SK-N-SH (cell line): Measurements from ENCODE around the gene ARID2. TPM values are rescaled to one million over a fixed set of nuclear protein-coding genes. Genes with fewer than 3 reads are reported as not detected.

ENCODE experiments used
- CTCF ChIA-PET: fragments of 300-600, 350-600 bp; formaldehyde crosslinking; extraction: SDS; loops from one replicate; lab custom pipeline; 2021; lab: Yijun Ruan, JAX
- POLR2A ChIA-PET: fragments of 350-600 bp; sonication (Branson Sonifier 250); formaldehyde crosslinking; extraction: SDS; loops from one replicate; lab custom pipeline; 2020; ENCODE audit warnings: antibody characterized with exemption, inconsistent platforms; lab: Yijun Ruan, JAX
- DNase-seq: peaks from one replicate; pipeline ENCODE4 v3.0.0; 2012
- H2AFZ ChIP-seq: fragments of 200-600 bp; sonication (generic); 2 replicates; pipeline ENCODE4 v1.8.1; 2016; ENCODE audit warnings: antibody characterized with exemption, mild to moderate bottlenecking, low read depth
- H3F3A ChIP-seq: fragments of 200-600 bp; sonication (generic); replicated peaks from 2 replicates; pipeline ENCODE3; 2016; ENCODE audit warnings: antibody characterized with exemption, mild to moderate bottlenecking; ENCODE audit not compliant: insufficient read depth
- H3K27ac ChIP-seq, 2 experiments: fragments of 200-500 bp in 1 of 2; fragments of 200-600 bp in 1 of 2; sonication (Bioruptor generic) in 1 of 2; sonication (generic), shearing (Covaris generic) in 1 of 2; 2 replicates each; pipeline versions ENCODE4 v1.5.1 to v1.6.1; 2014 to 2016; ENCODE audit warnings: low read depth in 2 of 2, inconsistent platforms in 1 of 2, low read length in 1 of 2, mild to moderate bottlenecking in 1 of 2, mixed read lengths in 1 of 2
- H3K27me3 ChIP-seq: fragments of 200-600 bp; sonication (generic), shearing (Covaris generic); 2 replicates; pipeline ENCODE4 v1.6.1; 2016; ENCODE audit warnings: mixed run types; ENCODE audit not compliant: insufficient read depth
- H3K36me3 ChIP-seq, 2 experiments: fragments of 200-500 bp in 1 of 2; fragments of 200-600 bp in 1 of 2; sonication (Bioruptor generic) in 1 of 2; sonication (generic) in 1 of 2; replicated peaks in 1 of 2; 2 replicates each; pipeline versions ENCODE3 to v1.5.1; 2014 to 2016; ENCODE audit warnings: low read length in 1 of 2, mild to moderate bottlenecking in 1 of 2; ENCODE audit not compliant: insufficient read depth in 2 of 2, control insufficient read depth in 1 of 2
- H3K4me1 ChIP-seq, 2 experiments: fragments of 200-500 bp in 1 of 2; fragments of 200-600 bp in 1 of 2; sonication (Bioruptor generic) in 1 of 2; sonication (generic), shearing (Covaris generic) in 1 of 2; 2 replicates each; pipeline versions ENCODE4 v1.5.1 to v1.6.1; 2014 to 2016; ENCODE audit warnings: low read depth in 1 of 2, low read length in 1 of 2, mixed run types in 1 of 2; ENCODE audit not compliant: insufficient read depth in 2 of 2, control insufficient read depth in 1 of 2
- H3K4me2 ChIP-seq: fragments of 200-600 bp; sonication (generic), shearing (Covaris generic); 2 replicates; pipeline ENCODE4 v1.6.1; 2017; ENCODE audit warnings: mixed run types
- H3K4me3 ChIP-seq, 2 experiments: fragments of 200-500 bp in 1 of 2; fragments of 200-600 bp in 1 of 2; sonication (Bioruptor generic) in 1 of 2; sonication (generic), shearing (Covaris generic) in 1 of 2; 2 replicates each; pipeline versions ENCODE4 v1.5.1 to v1.8.1; 2014 to 2016; ENCODE audit warnings: low read depth in 2 of 2, inconsistent platforms in 1 of 2, low read length in 1 of 2, mild to moderate bottlenecking in 1 of 2, mixed read lengths in 1 of 2, moderate library complexity in 1 of 2
- H3K79me2 ChIP-seq: fragments of 200-600 bp; sonication (generic); 2 replicates; pipeline ENCODE4 v1.8.1; 2017; ENCODE audit warnings: mild to moderate bottlenecking; ENCODE audit not compliant: insufficient read depth
- H3K9ac ChIP-seq: fragments of 200-600 bp; sonication (generic); 2 replicates; pipeline ENCODE4 v1.6.1; 2017; ENCODE audit warnings: mixed run types
- H3K9me2 ChIP-seq: fragments of 200-600 bp; sonication (generic); 2 replicates; pipeline ENCODE4 v1.6.1; 2017; ENCODE audit warnings: mixed run types
- H3K9me3 ChIP-seq: fragments of 200-600 bp; sonication (generic); 2 replicates; pipeline ENCODE4 v1.6.1; 2017; ENCODE audit warnings: mixed run types, mild to moderate bottlenecking, moderate library complexity
- H4K20me1 ChIP-seq: fragments of 200-600 bp; sonication (generic); 2 replicates; pipeline ENCODE4 v1.6.1; 2017; ENCODE audit warnings: mild to moderate bottlenecking, mixed run types; ENCODE audit not compliant: insufficient read depth
- CHD2 ChIP-seq: fragments of 150-350 bp; IDR thresholded peaks from 2 replicates; pipeline ENCODE4 v1.6.1; 2018; ENCODE audit warnings: low read length; ENCODE audit not compliant: partially characterized antibody
- CTCF ChIP-seq: fragments of 200-600 bp; sonication (generic); IDR thresholded peaks from 2 replicates; pipeline ENCODE4 v1.6.1; 2017; ENCODE audit warnings: antibody characterized with exemption, mild to moderate bottlenecking, moderate library complexity
- ELF1 ChIP-seq: IDR thresholded peaks from 2 replicates; pipeline ENCODE4 v1.4.0; 2012
- FOSL2 ChIP-seq: IDR thresholded peaks from 2 replicates; pipeline ENCODE4 v1.4.0; 2012; ENCODE audit warnings: low read depth, mild to moderate bottlenecking, moderate library complexity, borderline replicate concordance
- NRF1 ChIP-seq: IDR thresholded peaks from 2 replicates; pipeline ENCODE4 v1.6.1; 2012; ENCODE audit warnings: low read depth, mild to moderate bottlenecking, low read length
- RAD21 ChIP-seq: IDR thresholded peaks from 2 replicates; pipeline ENCODE4 v1.6.1; 2012; ENCODE audit warnings: mild to moderate bottlenecking, low read length
- RCOR1 ChIP-seq: fragments of 150-350 bp; IDR thresholded peaks from 2 replicates; pipeline ENCODE4 v1.6.1; 2017; ENCODE audit warnings: antibody characterized with exemption, low read length
- TCF12 ChIP-seq: IDR thresholded peaks from 2 replicates; pipeline ENCODE4 v1.4.0; 2012
- USF1 ChIP-seq: IDR thresholded peaks from 2 replicates; pipeline ENCODE4 v1.4.0; 2012; ENCODE audit warnings: low read depth, borderline replicate concordance
- YY1 ChIP-seq: IDR thresholded peaks from 2 replicates; pipeline ENCODE4 v1.4.0; 2012; ENCODE audit warnings: low read depth, mild to moderate bottlenecking
- ZBTB33 ChIP-seq: IDR thresholded peaks from 2 replicates; pipeline ENCODE4 v1.4.0; 2012; ENCODE audit warnings: low read depth, borderline replicate concordance
- WGBS: methylation state at CpG from one replicate; pipeline ENCODE4 v1.1.6; 2017; ENCODE audit warnings: low lambda C conversion rate; 5-methylcytosine and 5-hydroxymethylcytosine counted together
- polyA plus RNA-seq, 3 experiments: library from polyadenylated mRNA; depleted of rRNA; stranded (reverse); fragments of >200 nt; gene quantifications; 2 replicates each; pipeline ENCODE4 v1.2.3, GENCODE V29; 2012
- TF ChIP-seq, protein P1 (sequence below): fragments of 150-350 bp; IDR thresholded peaks from 2 replicates; pipeline ENCODE4 v1.6.1; 2017; ENCODE audit warnings: antibody characterized with exemption, low read length, low read depth, borderline replicate concordance

Gene ARID2
- polyA plus RNA-seq, 1 of the 3 experiments (the other 2 are of a cell fraction): 5.9 TPM

- TF ChIP-seq, protein P1, sequence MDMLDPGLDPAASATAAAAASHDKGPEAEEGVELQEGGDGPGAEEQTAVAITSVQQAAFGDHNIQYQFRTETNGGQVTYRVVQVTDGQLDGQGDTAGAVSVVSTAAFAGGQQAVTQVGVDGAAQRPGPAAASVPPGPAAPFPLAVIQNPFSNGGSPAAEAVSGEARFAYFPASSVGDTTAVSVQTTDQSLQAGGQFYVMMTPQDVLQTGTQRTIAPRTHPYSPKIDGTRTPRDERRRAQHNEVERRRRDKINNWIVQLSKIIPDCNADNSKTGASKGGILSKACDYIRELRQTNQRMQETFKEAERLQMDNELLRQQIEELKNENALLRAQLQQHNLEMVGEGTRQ: no peak
- no peak for TF ChIP-seq TCF12
- TF ChIP-seq YY1: no peak
- TF ChIP-seq CHD2: no peak
Measured at GRCh38 chr12:45718306-45718705, 11.2 kb upstream of the ARID2 start (continued).

- H3K9ac ChIP-seq: no peak overlapping the region
- H3K27ac ChIP-seq: no peak overlapping the region
- no peaks in the 10 kb centered on the region for H3K36me3 ChIP-seq
- H3K79me2 ChIP-seq: peaks cover 43% of the 10 kb centered on the region
- H3K27me3 ChIP-seq: no peaks in the 10 kb centered on the region
- H2AFZ ChIP-seq: no peak overlapping the region
- TF ChIP-seq USF1 (no peak), ZBTB33 (no peak), ELF1 (no peak), RCOR1 (no peak)
- DNase-seq: no peak
- no peak overlapping the region for H3K4me2 ChIP-seq
- H3K4me3 ChIP-seq: no peak overlapping the region
- peaks cover 2 to 8% of the 10 kb centered on the region in 2 experiments; a peak in 3 of 4 replicates for H3K4me1 ChIP-seq
- POLR2A ChIA-PET: no interaction called here
- no peaks in the 10 kb centered on the region for H3F3A ChIP-seq
- peaks cover 6% of the 10 kb centered on the region for H4K20me1 ChIP-seq
- no peaks in the 10 kb centered on the region for H3K9me2 ChIP-seq
- H3K9me3 ChIP-seq: no peaks in the 10 kb centered on the region
- CTCF ChIA-PET: no interaction called here
- 95% methylated on average over 2 of the region's 2 CpGs for WGBS
Measured at GRCh38 chr12:45720069-45720468, 9.4 kb upstream of the ARID2 start.

DNA sequence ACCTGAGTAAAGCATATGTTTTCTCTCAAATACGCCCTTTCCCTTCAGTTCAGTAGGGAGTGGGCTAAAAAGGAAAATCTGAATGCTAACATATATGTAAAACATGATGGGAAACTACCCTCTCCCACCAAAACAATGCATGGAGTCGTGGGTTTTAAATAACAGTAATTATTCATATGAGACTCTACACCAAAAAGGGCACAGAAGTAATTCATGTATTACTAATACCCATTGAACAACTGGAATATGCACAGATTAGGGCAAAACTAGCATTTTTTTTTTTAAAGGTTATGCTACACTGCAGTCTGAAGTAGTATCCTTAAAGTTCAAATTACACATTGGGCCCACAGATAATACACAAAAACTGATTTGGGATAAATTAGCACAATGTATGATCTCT, 8.1 kb upstream of the ARID2 start:
- H3K9me3 ChIP-seq: no peaks in the 10 kb centered on the region
- H3K27ac ChIP-seq: no peak overlapping the region
- no peaks in the 10 kb centered on the region for H3K9me2 ChIP-seq
- no peaks in the 10 kb centered on the region for H3K36me3 ChIP-seq
- no peak overlapping the region for H3K4me3 ChIP-seq
- WGBS: 95% methylated on average over 2 of the region's 2 CpGs
- CTCF ChIA-PET: interaction anchor here (1.0 kb wide), 1 partner anchor 506 kb away, joined by 3 read pairs; no protein-coding TSS in a partner anchor
- peaks cover 56% of the 10 kb centered on the region for H3K79me2 ChIP-seq
- POLR2A ChIA-PET: no interaction called here
- peaks cover under 1% of the 10 kb centered on the region for H3F3A ChIP-seq
- H4K20me1 ChIP-seq: peaks cover 11% of the 10 kb centered on the region
- H3K4me2 ChIP-seq: no peak overlapping the region
- DNase-seq: no peak
- no peak overlapping the region for H3K9ac ChIP-seq
- no peak for TF ChIP-seq TCF12
- no peak for TF ChIP-seq ELF1
- no peak for TF ChIP-seq RCOR1
- no peak for TF ChIP-seq RAD21
- TF ChIP-seq, protein P1: no peak
- TF ChIP-seq FOSL2: no peak
- TF ChIP-seq NRF1: no peak
- TF ChIP-seq CTCF: no peak
- H3K4me1 ChIP-seq: peaks cover 2 to 10% of the 10 kb centered on the region in 2 experiments; a peak in 3 of 4 replicates
- no peak overlapping the region for H2AFZ ChIP-seq
- H3K27me3 ChIP-seq: no peaks in the 10 kb centered on the region
